Neutrophil (primary cell): ENCODE results near the gene MISP.

Source experiments
- H3K27ac ChIP-seq: fragments of 200-600 bp; sonication (generic); 2 replicates; pipeline ENCODE4 v1.5.1; 2016; ENCODE audit warnings: mild to moderate bottlenecking, moderate library complexity
- H3K27me3 ChIP-seq: fragments of 200-600 bp; sonication (generic); 2 replicates; pipeline ENCODE4 v1.6.0; 2016; ENCODE audit warnings: mild to moderate bottlenecking
- H3K36me3 ChIP-seq: fragments of 200-600 bp; sonication (generic); 2 replicates; pipeline ENCODE4 v1.5.1; 2017
- H3K4me1 ChIP-seq, 2 experiments: fragments of 200-600 bp in 1 of 2; sonication (generic) in 1 of 2; 1 replicate in 1 of 2; 2 replicates in 1 of 2; pipeline versions ENCODE4 v1.5.1 to v1.6.1; 2013 to 2016; ENCODE audit warnings: low read depth in 1 of 2, low read length in 1 of 2, mild to moderate bottlenecking in 1 of 2, moderate library complexity in 1 of 2; ENCODE audit not compliant: control insufficient read depth in 1 of 2, insufficient read depth in 1 of 2
- H3K4me3 ChIP-seq, 2 experiments: fragments of 200-600 bp in 1 of 2; sonication (generic) in 1 of 2; 1 replicate in 1 of 2; 2 replicates in 1 of 2; pipeline ENCODE4 v1.5.1; 2013 to 2016; ENCODE audit warnings: low read depth in 1 of 2, low read length in 1 of 2, mild to moderate bottlenecking in 1 of 2, moderate library complexity in 1 of 2
- H3K9me3 ChIP-seq: fragments of 200-600 bp; sonication (generic); 2 replicates; pipeline ENCODE4 v1.5.1; 2016
- TF ChIP-seq, protein P1 (sequence below): fragments of 200-600 bp; sonication (generic); IDR thresholded peaks from 2 replicates; pipeline ENCODE4 v1.5.1; 2016; ENCODE audit warnings: antibody characterized with exemption

The MISP gene

DNA sequence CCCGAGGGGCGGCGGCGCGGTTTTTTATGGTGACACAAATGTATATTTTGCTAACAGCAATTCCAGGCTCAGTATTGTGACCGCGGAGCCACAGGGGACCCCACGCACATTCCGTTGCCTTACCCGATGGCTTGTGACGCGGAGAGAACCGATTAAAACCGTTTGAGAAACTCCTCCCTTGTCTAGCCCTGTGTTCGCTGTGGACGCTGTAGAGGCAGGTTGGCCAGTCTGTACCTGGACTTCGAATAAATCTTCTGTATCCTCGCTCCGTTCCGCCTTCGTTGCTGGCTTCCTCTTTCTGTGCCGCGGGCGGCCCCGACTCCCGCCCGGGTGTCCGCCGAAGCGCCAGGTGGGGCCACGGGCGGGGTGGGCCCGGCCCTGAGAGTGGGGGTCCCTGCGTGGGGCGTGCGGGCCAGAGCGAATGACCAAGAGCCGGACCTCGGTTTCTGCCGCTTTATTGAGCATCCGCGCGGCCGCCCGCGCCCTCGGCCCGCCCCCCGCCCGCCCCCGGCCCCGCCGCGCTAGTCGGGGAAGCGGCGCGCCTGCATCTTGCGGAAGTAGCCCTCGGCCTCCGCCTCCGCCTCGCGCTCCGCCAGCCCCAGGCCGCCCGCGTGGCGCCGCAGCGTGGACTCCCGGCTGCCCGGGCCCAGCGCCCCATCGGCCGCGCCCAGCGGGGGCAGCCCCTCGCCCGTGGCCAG lies 61.3 kb downstream of the MISP start:
- Histone ChIP-seq H3K4me1 (no peaks in the 10 kb centered on the region), H3K36me3 (peaks cover 60% of the 10 kb centered on the region)

GRCh38 chr19:812747-813218 lies 61.9 kb downstream of the MISP start:
- Histone ChIP-seq H3K36me3 (peaks cover 55% of the 10 kb centered on the region), H3K9me3 (no peaks in the 10 kb centered on the region), H3K27ac (no peak overlapping the region), H3K4me1 (no peaks in the 10 kb centered on the region), H3K27me3 (no peaks in the 10 kb centered on the region), H3K4me3 (no peak overlapping the region)
- TF ChIP-seq, protein P1, sequence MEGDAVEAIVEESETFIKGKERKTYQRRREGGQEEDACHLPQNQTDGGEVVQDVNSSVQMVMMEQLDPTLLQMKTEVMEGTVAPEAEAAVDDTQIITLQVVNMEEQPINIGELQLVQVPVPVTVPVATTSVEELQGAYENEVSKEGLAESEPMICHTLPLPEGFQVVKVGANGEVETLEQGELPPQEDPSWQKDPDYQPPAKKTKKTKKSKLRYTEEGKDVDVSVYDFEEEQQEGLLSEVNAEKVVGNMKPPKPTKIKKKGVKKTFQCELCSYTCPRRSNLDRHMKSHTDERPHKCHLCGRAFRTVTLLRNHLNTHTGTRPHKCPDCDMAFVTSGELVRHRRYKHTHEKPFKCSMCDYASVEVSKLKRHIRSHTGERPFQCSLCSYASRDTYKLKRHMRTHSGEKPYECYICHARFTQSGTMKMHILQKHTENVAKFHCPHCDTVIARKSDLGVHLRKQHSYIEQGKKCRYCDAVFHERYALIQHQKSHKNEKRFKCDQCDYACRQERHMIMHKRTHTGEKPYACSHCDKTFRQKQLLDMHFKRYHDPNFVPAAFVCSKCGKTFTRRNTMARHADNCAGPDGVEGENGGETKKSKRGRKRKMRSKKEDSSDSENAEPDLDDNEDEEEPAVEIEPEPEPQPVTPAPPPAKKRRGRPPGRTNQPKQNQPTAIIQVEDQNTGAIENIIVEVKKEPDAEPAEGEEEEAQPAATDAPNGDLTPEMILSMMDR = no peak

More for the DNA sequence above, 61.3 kb downstream of the MISP start:
- H3K27me3 ChIP-seq = no peaks in the 10 kb centered on the region
- no peaks in the 10 kb centered on the region for H3K9me3 ChIP-seq
- H3K27ac ChIP-seq = no peak overlapping the region
- no peak overlapping the region for H3K4me3 ChIP-seq
- TF ChIP-seq, protein P1 = no peak

GRCh38 chr19:813219-814151 lies 62.6 kb downstream of the MISP start:
- Histone ChIP-seq H3K4me3 (no peak overlapping the region), H3K4me1 (no peaks in the 10 kb centered on the region), H3K27me3 (no peaks in the 10 kb centered on the region), H3K27ac (no peak overlapping the region), H3K9me3 (no peaks in the 10 kb centered on the region), H3K36me3 (peaks cover 48% of the 10 kb centered on the region)
- TF ChIP-seq, protein P1 = no peak
